IPS DF 19.7 (cell line): Measurements from ENCODE around the gene CNOT3.
"Not testable (repeated sequence)": the region's sequence is repeated elsewhere in the genome, so short reads cannot be mapped to it uniquely, and the experiment has no call there.

Experiments used
- DNase-seq: peaks from one replicate; pipeline ENCODE4 v3.0.0-alpha.2; 2013; ENCODE audit warnings: low read depth, low spot score

CNOT3 gene

DNA sequence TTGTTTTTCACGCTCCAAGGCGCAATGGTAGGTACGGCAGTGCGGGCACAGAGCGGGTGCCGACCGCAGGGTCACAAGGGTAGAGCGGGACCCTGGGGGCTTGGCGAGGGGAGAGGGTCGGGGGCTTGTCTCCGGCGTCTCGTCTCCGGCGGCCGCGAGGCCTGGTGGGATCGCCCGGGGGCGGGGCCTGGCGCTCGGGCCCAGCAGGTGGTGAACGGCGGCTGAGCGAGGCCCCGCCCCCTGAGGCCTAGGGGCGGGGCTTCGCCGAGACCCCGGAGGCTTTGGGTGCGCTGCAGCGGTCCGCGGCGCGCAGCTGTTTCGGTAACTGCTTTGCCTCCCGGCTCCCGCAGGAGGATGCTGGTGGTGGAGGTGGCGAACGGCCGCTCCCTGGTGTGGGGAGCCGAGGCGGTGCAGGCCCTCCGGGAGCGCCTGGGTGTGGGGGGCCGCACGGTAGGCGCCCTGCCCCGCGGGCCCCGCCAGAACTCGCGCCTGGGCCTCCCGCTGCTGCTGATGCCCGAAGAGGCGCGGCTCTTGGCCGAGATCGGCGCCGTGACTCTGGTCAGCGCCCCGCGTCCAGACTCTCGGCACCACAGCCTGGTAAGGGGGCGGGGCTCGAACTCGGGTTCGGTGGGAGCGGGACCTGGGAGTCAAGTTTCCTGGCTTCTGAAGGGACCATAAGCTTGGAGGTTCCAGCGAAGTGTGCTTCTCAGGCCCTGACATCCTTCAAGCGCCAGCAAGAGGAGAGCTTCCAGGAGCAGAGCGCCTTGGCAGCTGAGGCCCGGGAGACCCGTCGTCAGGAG lies 53.6 kb downstream of the CNOT3 start, which contains the start of gene TSEN34:
TSS of gene TSEN34 (plus strand) at position 298 of the 800 bp plus-strand sequence. CDS start at position 355, 57 bp downstream.
- no peak for DNase-seq

DNA sequence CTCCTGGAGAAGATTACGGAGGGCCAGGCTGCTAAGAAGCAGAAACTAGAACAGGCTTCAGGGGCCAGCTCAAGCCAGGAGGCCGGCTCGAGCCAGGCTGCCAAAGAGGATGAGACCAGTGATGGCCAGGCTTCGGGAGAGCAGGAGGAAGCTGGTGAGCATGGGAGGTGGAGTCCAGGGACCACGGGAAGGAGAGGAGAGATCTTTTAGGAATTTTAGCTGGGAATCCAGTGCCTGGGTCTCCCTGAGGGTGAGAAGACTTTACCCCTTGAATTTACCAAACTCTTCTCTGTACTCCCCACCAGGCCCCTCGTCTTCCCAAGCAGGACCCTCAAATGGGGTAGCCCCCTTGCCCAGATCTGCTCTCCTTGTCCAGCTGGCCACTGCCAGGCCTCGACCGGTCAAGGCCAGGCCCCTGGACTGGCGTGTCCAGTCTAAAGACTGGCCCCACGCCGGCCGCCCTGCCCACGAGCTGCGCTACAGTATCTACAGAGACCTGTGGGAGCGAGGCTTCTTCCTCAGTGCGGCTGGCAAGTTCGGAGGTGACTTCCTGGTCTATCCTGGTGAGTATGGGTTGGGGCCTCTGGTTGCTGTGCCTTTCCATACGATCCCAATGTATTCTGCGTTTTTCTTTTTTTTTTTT lies 54.4 kb downstream of the CNOT3 start:
- DNase-seq: no peak

DNA sequence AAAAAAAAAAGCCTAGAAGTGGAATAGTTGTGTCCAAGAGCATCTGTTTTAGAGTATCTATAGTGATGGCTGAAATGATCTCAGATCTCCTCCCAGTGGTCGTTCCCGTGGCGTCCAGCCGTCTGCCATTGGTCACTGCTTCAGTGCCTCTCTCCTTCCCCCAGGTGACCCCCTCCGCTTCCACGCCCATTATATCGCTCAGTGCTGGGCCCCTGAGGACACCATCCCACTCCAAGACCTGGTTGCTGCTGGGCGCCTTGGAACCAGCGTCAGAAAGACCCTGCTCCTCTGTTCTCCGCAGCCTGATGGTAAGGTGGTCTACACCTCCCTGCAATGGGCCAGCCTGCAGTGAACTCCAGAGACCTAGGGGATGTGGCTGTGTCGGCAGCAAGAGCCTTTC lies 55.4 kb downstream of the CNOT3 start:
- no peak for DNase-seq

DNA sequence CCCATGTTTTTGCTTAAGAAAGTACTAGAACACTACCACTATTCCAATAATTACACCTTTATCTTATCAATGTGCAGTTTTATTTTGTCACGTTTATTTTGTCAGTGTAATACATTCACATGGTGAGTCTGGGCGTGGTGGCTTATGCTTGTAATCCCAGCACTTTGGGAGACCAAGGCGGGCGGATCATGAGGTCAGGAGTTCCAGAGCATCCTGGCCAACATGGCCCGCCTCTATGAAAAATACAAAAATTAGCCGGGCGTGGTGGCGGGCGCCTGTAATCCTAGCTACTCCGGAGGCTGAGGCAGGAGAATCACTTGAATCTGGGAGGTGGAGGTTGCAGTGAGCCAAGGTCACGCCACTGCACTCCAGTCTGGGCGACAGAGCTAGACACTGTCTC lies 56.9 kb downstream of the CNOT3 start:
- not testable (repeated sequence) for DNase-seq

DNA sequence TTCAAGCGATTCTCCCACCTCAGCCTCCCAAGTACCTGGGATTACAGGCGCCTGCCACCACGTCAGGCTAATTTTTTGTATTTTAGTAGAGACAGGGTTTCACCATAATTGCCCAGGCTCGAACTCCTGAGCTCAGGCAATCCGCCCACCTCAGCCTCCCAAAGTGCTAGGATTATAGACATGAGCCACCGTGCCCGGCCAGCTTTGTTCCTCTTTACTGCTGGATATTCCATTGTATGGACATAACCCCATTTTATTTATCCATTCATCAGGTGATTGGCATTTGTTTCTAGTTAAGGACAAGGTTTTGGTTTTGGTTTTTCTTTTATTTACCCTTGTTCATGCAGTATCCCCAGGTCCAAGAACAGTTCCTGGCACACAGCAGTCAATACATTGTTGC lies 59.0 kb downstream of the CNOT3 start:
- no peak for DNase-seq

DNA sequence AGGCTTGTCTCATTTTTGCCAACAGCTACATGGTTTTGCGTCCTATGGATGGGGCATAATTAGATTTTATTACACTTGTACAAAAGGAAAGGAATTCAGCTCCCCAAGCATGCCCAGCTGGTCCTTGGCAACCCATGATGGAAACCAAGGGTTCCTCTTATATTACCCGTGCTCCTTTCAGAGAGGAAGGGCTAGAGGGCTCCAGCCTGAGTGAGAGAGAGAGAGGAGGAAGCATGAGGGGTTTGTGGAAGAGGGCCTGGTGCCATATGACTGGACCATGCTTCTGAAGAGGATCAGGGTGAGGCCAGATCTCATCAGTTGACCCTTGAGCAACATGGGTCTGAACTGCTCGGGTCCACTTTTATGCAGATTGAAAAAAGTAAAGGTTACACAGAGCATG lies 59.6 kb downstream of the CNOT3 start:
- no peak for DNase-seq

DNA sequence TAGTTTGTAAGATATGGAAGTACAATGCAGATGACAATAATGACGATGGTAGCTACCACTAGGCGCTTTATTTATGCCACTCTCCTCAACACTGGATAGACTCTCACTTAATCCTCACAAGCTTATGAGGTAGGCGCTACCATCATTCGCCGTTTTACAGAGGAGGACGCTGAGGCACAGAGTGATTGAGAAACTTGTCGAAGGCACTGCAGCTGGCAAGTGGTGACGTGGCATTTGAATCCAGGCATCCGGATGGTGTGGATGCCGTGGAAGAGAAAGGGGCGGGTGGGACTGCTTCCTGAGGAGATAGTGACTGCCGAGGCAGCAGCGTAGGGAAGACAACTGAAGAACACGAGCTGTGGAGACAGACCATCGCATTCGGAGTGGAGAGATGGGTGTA lies 61.8 kb downstream of the CNOT3 start:
- no peak for DNase-seq

DNA sequence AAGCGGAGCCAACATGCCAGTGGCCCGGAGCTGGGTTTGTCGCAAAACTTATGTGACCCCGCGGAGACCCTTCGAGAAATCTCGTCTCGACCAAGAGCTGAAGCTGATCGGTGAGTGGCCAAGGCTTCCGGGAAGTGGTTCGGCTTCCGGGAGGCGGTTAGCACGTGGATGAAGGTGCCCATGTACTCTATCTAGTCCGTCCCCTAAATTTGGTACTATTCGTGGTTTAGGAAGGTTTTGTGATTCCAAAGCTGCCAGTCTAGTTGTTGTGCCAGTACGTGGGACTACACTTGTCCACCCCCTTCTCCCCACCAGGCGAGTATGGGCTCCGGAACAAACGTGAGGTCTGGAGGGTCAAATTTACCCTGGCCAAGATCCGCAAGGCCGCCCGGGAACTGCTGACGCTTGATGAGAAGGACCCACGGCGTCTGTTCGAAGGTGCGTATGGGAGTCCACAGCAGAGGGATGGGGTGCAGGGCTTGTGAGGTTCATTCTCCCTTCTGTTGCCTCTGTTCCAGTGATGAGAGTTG lies 63.7 kb downstream of the CNOT3 start:
- no peak for DNase-seq

DNA sequence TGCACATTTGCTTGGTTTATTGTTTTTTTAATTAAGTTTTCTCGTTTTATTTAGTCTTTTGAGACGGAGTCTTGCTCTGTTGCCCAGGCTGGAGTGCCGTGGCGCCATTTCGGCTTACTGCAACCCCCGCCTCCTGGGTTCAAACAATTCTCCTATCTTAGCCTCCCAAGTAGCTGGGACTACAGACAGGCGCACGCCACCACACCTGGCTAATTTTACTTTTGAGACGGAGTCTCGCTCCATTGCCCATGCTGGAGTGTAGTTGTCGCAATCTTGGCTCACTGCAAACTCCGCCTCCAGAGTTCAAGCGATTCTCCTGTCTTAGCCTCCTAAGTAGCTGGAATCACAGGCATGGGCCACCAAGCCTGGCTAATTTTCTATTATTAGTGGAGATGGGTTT lies 64.4 kb downstream of the CNOT3 start:
- DNase-seq: no peak

DNA sequence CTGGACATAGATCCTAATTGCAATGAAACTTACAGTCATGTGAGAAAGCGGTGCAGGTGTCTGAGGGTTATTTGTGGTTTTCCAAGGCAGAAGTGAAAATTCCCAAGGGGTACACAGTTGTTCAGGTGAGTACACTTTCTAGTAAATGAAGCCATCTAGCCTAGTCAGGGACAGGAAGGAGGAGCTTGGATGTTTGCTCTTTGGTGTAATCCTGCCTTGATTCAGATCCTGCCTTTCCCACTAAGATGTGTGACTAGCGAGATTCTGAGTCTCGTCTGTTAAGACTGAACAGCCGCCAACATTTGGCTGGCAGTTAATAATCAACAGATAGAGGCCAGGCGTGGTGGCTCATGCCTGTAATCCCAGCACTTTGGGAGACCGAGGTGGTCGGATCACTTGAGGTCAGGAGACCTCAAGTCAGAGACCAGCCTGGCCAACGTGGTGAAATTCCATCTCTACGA lies 65.6 kb downstream of the CNOT3 start:
- no peak for DNase-seq

DNA sequence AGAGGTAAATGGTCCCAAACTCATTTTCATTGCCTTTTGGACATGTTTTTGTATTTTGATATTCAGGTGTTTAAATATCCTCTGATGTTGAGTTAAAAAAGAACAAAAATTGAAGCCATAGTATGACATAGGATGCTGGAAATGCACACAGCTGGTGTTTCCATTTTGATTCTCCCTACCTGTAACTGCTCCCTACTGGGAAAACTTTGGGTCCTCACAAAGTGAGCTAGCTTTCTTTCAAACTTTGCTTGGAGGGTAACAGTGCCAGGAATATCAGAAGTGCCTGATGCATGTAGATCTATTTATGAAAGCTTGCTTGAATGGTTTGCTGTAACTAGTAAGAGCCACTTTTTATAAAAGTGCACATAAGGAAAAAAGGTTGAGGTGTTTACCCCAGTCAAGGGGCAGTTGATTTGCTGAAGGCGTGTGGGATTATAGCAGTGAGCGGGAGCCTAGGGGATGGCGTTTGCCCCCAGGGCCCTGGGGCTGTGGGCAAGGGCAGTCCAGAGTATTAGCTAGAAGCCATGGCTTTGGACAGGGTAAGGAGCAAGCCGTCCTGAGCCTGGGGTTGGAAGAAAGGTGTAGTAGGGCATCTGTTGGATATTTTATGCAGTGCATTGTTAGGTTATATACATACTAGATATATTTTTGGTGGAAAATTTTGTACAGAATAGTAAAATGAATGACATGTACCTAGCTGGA lies 67.4 kb downstream of the CNOT3 start:
- no peak for DNase-seq
